C4-2B (cell line): ENCODE results near the gene C4orf50.

Source experiments
- H3K27ac ChIP-seq: fragments of 450-650 bp; 2 replicates; pipeline ENCODE4 v1.5.1; 2017
- ZFX ChIP-seq: fragments of 450-650 bp; IDR thresholded peaks from 2 replicates; pipeline ENCODE4 v1.6.1; 2017
- TF ChIP-seq, protein P1 (sequence below): fragments of 450-650 bp; conservative IDR thresholded peaks from 2 replicates; pipeline ENCODE4 v1.5.1; 2017; ENCODE audit warnings: mild to moderate bottlenecking

C4orf50 gene

GRCh38 chr4:5969336-5969735 lies 48.9 kb downstream of the C4orf50 start:
- no peak overlapping the region for H3K27ac ChIP-seq
- TF ChIP-seq ZFX = no peak
- TF ChIP-seq, protein P1, sequence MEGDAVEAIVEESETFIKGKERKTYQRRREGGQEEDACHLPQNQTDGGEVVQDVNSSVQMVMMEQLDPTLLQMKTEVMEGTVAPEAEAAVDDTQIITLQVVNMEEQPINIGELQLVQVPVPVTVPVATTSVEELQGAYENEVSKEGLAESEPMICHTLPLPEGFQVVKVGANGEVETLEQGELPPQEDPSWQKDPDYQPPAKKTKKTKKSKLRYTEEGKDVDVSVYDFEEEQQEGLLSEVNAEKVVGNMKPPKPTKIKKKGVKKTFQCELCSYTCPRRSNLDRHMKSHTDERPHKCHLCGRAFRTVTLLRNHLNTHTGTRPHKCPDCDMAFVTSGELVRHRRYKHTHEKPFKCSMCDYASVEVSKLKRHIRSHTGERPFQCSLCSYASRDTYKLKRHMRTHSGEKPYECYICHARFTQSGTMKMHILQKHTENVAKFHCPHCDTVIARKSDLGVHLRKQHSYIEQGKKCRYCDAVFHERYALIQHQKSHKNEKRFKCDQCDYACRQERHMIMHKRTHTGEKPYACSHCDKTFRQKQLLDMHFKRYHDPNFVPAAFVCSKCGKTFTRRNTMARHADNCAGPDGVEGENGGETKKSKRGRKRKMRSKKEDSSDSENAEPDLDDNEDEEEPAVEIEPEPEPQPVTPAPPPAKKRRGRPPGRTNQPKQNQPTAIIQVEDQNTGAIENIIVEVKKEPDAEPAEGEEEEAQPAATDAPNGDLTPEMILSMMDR = no peak

GRCh38 chr4:5968246-5968645 lies 50.0 kb downstream of the C4orf50 start:
- no peak overlapping the region for H3K27ac ChIP-seq
- no peak for TF ChIP-seq ZFX
- TF ChIP-seq, protein P1 = no peak

GRCh38 chr4:5967783-5968182 lies 50.4 kb downstream of the C4orf50 start:
- H3K27ac ChIP-seq = no peak overlapping the region
- TF ChIP-seq, protein P1 = no peak
- no peak for TF ChIP-seq ZFX

- TF ChIP-seq ZFX = no peak
- TF ChIP-seq, protein P1 = no peak
- H3K27ac ChIP-seq = no peak overlapping the region
These were observed 53.0 kb downstream of the C4orf50 start for GRCh38 chr4:5965225-5965624.

- TF ChIP-seq ZFX = no peak
- TF ChIP-seq, protein P1 = no peak
These were observed 54.2 kb downstream of the C4orf50 start for GRCh38 chr4:5964030-5964429.

DNA sequence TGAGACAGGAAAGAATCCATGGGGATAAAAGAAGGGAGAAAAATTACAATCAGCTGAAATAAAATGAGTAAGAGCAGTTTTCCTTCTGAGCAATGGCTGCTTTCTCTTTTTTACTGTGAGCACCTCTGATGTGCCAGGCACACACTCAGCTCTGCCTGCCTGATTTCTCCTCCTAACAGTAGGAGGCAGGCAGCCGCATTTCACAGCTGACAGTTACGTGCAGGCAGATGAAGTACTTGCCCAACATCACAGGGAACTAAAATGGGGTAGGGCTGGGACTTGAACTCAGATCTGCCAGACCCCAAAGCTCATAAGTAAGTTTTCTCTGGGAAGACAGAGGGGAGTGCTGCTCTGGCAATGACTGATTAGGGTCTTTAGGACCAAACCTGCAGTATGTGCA lies 54.6 kb downstream of the C4orf50 start:
- H3K27ac ChIP-seq = no peak overlapping the region
- TF ChIP-seq, protein P1 = no peak
- no peak for TF ChIP-seq ZFX

More at GRCh38 chr4:5964030-5964429, 54.2 kb downstream of the C4orf50 start:
- no peak overlapping the region for H3K27ac ChIP-seq

DNA sequence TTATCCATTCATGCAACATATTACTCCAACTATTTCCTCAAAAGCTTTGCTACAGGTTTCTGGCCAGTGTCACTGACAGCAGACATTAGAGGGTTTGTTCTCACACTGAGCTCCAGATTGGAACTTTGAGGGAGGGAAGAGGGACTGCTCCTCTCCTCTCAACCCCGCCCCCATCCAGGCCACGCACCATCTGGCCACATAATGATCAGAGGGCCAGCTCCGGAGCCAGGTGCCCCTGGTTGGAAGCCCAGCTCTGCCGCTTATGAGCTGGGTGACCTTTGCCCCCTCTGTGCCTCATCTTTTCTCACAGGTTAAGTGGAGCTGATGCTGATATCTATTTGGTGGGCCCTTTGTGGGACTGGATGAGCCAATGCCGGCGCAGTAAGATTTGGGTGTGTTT lies 55.8 kb downstream of the C4orf50 start:
- H3K27ac ChIP-seq = no peak overlapping the region
- no peak for TF ChIP-seq ZFX
- TF ChIP-seq, protein P1 = no peak
